Measurements from ENCODE around the gene RNF150. TPM values are rescaled to one million over a fixed set of nuclear protein-coding genes. Genes with fewer than 3 reads are reported as not detected.

The RNF150 gene
- total RNA-seq, 1 donor from 2014 or later: 9.1 TPM

GRCh38 chr4:141121101-141121500 lies 12.2 kb downstream of the RNF150 start:
- H3K4me1 ChIP-seq: peaks cover 8% of the 10 kb centered on the region
- H3K36me3 ChIP-seq: no peaks in the 10 kb centered on the region
- H3K9me3 ChIP-seq: no peaks in the 10 kb centered on the region
- no peaks in the 10 kb centered on the region for H3K27me3 ChIP-seq
- no peak for DNase-seq (ENCODE audit: extremely low spot score in 2 of 2)
- H3K4me3 ChIP-seq: no peak overlapping the region
- TF ChIP-seq POLR2AphosphoS5 (IDR thresholded peaks at IDR 0.05; ENCODE audit: insufficient read depth in 1 of 2, low read depth in 1 of 2): no peak
- no peak overlapping the region for H3K27ac ChIP-seq
- intact Hi-C loops (cut with DNase I): no loop called here

GRCh38 chr4:141120036-141120593 lies 13.2 kb downstream of the RNF150 start:
- Histone ChIP-seq H3K27me3 (no peaks in the 10 kb centered on the region), H3K9me3 (no peaks in the 10 kb centered on the region), H3K4me1 (no peaks in the 10 kb centered on the region), H3K27ac (no peak overlapping the region), H3K4me3 (no peak overlapping the region), H3K36me3 (no peaks in the 10 kb centered on the region)
- no peak for TF ChIP-seq POLR2A (IDR thresholded peaks at IDR 0.05)
- TF ChIP-seq CTCF (IDR thresholded peaks at IDR 0.05): no peak
- no peak for TF ChIP-seq POLR2AphosphoS5 (IDR thresholded peaks at IDR 0.05; ENCODE audit: insufficient read depth in 1 of 2, low read depth in 1 of 2)
- intact Hi-C loops (cut with DNase I): no loop called here
- no peak for DNase-seq (ENCODE audit: extremely low spot score in 2 of 2)

- Histone ChIP-seq H3K9me3 (no peaks in the 10 kb centered on the region), H3K27me3 (no peaks in the 10 kb centered on the region), H3K4me3 (no peak overlapping the region), H3K27ac (no peak overlapping the region), H3K4me1 (no peaks in the 10 kb centered on the region), H3K36me3 (no peaks in the 10 kb centered on the region)
- intact Hi-C loops (cut with DNase I): no loop called here
- no peak for DNase-seq (ENCODE audit: extremely low spot score in 2 of 2)
- TF ChIP-seq CTCF (IDR thresholded peaks at IDR 0.05) (no peak), POLR2AphosphoS5 (IDR thresholded peaks at IDR 0.05; ENCODE audit: insufficient read depth in 1 of 2, low read depth in 1 of 2) (no peak), POLR2A (IDR thresholded peaks at IDR 0.05) (no peak)
These were observed 14.2 kb downstream of the RNF150 start for GRCh38 chr4:141119071-141119470.

- no peak for DNase-seq (ENCODE audit: extremely low spot score in 2 of 2)
- Histone ChIP-seq H3K9me3 (no peaks in the 10 kb centered on the region), H3K4me1 (no peaks in the 10 kb centered on the region), H3K27me3 (no peaks in the 10 kb centered on the region), H3K4me3 (no peak overlapping the region), H3K27ac (no peak overlapping the region), H3K36me3 (no peaks in the 10 kb centered on the region)
- no peak for TF ChIP-seq POLR2A (IDR thresholded peaks at IDR 0.05)
- no peak for TF ChIP-seq CTCF (IDR thresholded peaks at IDR 0.05)
- no peak for TF ChIP-seq POLR2AphosphoS5 (IDR thresholded peaks at IDR 0.05; ENCODE audit: insufficient read depth in 1 of 2, low read depth in 1 of 2)
- intact Hi-C loops (cut with DNase I): no loop called here
These were observed 14.9 kb downstream of the RNF150 start for GRCh38 chr4:141118381-141118780.

- Histone ChIP-seq H3K27me3 (no peaks in the 10 kb centered on the region), H3K9me3 (no peaks in the 10 kb centered on the region), H3K27ac (no peak overlapping the region), H3K4me1 (no peaks in the 10 kb centered on the region), H3K36me3 (no peaks in the 10 kb centered on the region), H3K4me3 (no peak overlapping the region)
- no peak for DNase-seq (ENCODE audit: extremely low spot score in 2 of 2)
- intact Hi-C loops (cut with DNase I): no loop called here
- no peak for TF ChIP-seq CTCF (IDR thresholded peaks at IDR 0.05)
These were observed 15.3 kb downstream of the RNF150 start for GRCh38 chr4:141117935-141118334.

All from vagina (tissue), 2 donors.